H9 (cell line): ENCODE measurements around the gene ST6GALNAC3. TPM values are rescaled to one million over a fixed set of nuclear protein-coding genes. Genes with fewer than 3 reads are reported as not detected.

Source experiments
- DNase-seq: peaks from one replicate; pipeline ENCODE4 v3.0.0-alpha.2; 2017
- H2AFZ ChIP-seq: one replicate; pipeline ENCODE4 v1.6.1; 2013; ENCODE audit warnings: mild to moderate bottlenecking, low read length, control low read depth, moderate library complexity
- H2AK5ac ChIP-seq: 2 replicates; pipeline ENCODE4 v1.6.1; 2013; ENCODE audit warnings: low read length, control low read depth, mixed read lengths; ENCODE audit not compliant: insufficient read length
- H2BK120ac ChIP-seq: one replicate; pipeline ENCODE4 v1.6.1; 2013; ENCODE audit warnings: low read depth, mild to moderate bottlenecking, low read length, control low read depth, inconsistent platforms; ENCODE audit not compliant: poor library complexity, severe bottlenecking
- H2BK12ac ChIP-seq: 2 replicates; pipeline ENCODE4 v1.6.1; 2013; ENCODE audit warnings: low read length, control low read depth, mixed read lengths, low read depth; ENCODE audit not compliant: insufficient read length
- H2BK15ac ChIP-seq: 2 replicates; pipeline ENCODE4 v1.6.1; 2013; ENCODE audit warnings: low read depth, low read length, control low read depth
- H2BK20ac ChIP-seq: one replicate; pipeline ENCODE4 v1.6.1; 2013; ENCODE audit warnings: low read depth, mild to moderate bottlenecking, low read length, control low read depth, inconsistent platforms; ENCODE audit not compliant: poor library complexity, severe bottlenecking
- H2BK5ac ChIP-seq: 2 replicates; pipeline ENCODE4 v1.6.1; 2013; ENCODE audit warnings: low read length, control low read depth, mixed read lengths; ENCODE audit not compliant: insufficient read length
- H3K14ac ChIP-seq: 2 replicates; pipeline ENCODE4 v1.6.1; 2013; ENCODE audit warnings: low read length, control low read depth; ENCODE audit not compliant: insufficient read depth
- H3K18ac ChIP-seq: 2 replicates; pipeline ENCODE4 v1.6.1; 2013; ENCODE audit warnings: low read depth, mild to moderate bottlenecking, mixed read lengths, low read length, control low read depth; ENCODE audit not compliant: insufficient read length
- H3K23ac ChIP-seq: 2 replicates; pipeline ENCODE4 v1.6.1; 2013; ENCODE audit warnings: low read length, control low read depth, mixed read lengths, low read depth; ENCODE audit not compliant: insufficient read length
- H3K23me2 ChIP-seq: 2 replicates; pipeline ENCODE4 v1.6.1; 2013; ENCODE audit warnings: low read depth, mild to moderate bottlenecking, mixed read lengths, low read length, control low read depth; ENCODE audit not compliant: insufficient read length, poor library complexity, severe bottlenecking
- H3K27ac ChIP-seq: 2 replicates; pipeline ENCODE4 v1.5.1; 2013; ENCODE audit warnings: low read length, control low read depth, mixed read lengths, low read depth; ENCODE audit not compliant: insufficient read length
- H3K27me3 ChIP-seq: 2 replicates; pipeline ENCODE4 v1.6.1; 2013; ENCODE audit warnings: low read length, control low read depth, inconsistent platforms; ENCODE audit not compliant: insufficient read depth
- H3K4ac ChIP-seq: 2 replicates; pipeline ENCODE4 v1.6.1; 2013; ENCODE audit warnings: low read depth, mild to moderate bottlenecking, control low read depth, inconsistent platforms, low read length, moderate library complexity
- H3K4me1 ChIP-seq: 2 replicates; pipeline ENCODE4 v1.6.1; 2013; ENCODE audit warnings: low read length, control low read depth, inconsistent platforms; ENCODE audit not compliant: insufficient read depth
- H3K4me2 ChIP-seq: 2 replicates; pipeline ENCODE4 v1.6.1; 2013; ENCODE audit warnings: low read length, control low read depth, mixed read lengths; ENCODE audit not compliant: insufficient read length, insufficient read depth
- H3K56ac ChIP-seq: 2 replicates; pipeline ENCODE4 v1.6.1; 2013; ENCODE audit warnings: low read depth, mild to moderate bottlenecking, mixed read lengths, low read length, control low read depth; ENCODE audit not compliant: insufficient read length
- H3K79me1 ChIP-seq: 2 replicates; pipeline ENCODE4 v1.6.1; 2013; ENCODE audit warnings: low read depth, mild to moderate bottlenecking, moderate library complexity, low read length, control low read depth, inconsistent platforms; ENCODE audit not compliant: insufficient read depth, poor library complexity, severe bottlenecking
- H3K79me2 ChIP-seq: 2 replicates; pipeline ENCODE4 v1.6.1; 2013; ENCODE audit warnings: low read length, control low read depth, inconsistent platforms; ENCODE audit not compliant: insufficient read depth
- H3K9ac ChIP-seq: 2 replicates; pipeline ENCODE4 v1.6.1; 2013; ENCODE audit warnings: low read length, control low read depth, mixed read lengths; ENCODE audit not compliant: insufficient read length; ENCODE audit errors: extremely low read depth
- H3K9me3 ChIP-seq: one replicate; pipeline ENCODE4 v1.6.1; 2013; ENCODE audit warnings: low read depth, low read length, inconsistent platforms; ENCODE audit not compliant: control insufficient read depth
- H3T11ph ChIP-seq: one replicate; pipeline ENCODE4 v1.6.1; 2013; ENCODE audit warnings: mild to moderate bottlenecking, low read length, control low read depth, inconsistent platforms
- H4K20me1 ChIP-seq: one replicate; pipeline ENCODE4 v1.6.1; 2013; ENCODE audit not compliant: control insufficient read depth, insufficient read length, insufficient read depth
- H4K5ac ChIP-seq: 2 replicates; pipeline ENCODE4 v1.6.1; 2013; ENCODE audit warnings: low read depth, mild to moderate bottlenecking, mixed read lengths, low read length, control low read depth; ENCODE audit not compliant: insufficient read length
- H4K8ac ChIP-seq: replicated peaks from 2 replicates; pipeline ENCODE4 v1.6.1; 2013; ENCODE audit warnings: low read length, control low read depth, mixed read lengths, low read depth; ENCODE audit not compliant: insufficient read length
- H4K91ac ChIP-seq: 2 replicates; pipeline ENCODE4 v1.6.1; 2013; ENCODE audit warnings: low read depth, mild to moderate bottlenecking, moderate library complexity, mixed read lengths, low read length, control low read depth; ENCODE audit not compliant: insufficient read length
- H3K27ac Mint-ChIP-seq, 3 experiments: 2 replicates in 2 of 3; 3 replicates in 1 of 3; pipeline ENCODE4 v1.8.0; 2020 to 2021; ENCODE audit warnings: mixed read lengths in 3 of 3, mild to moderate bottlenecking in 1 of 3, moderate library complexity in 1 of 3
- H3K27me3 Mint-ChIP-seq: 2 replicates; pipeline ENCODE4 v1.8.0; 2021; ENCODE audit warnings: low read depth, mild to moderate bottlenecking, moderate library complexity, mixed read lengths
- H3K36me3 Mint-ChIP-seq, 3 experiments: 2 replicates in 2 of 3; 3 replicates in 1 of 3; pipeline ENCODE4 v1.8.0; 2020 to 2021; ENCODE audit warnings: low read depth in 3 of 3, mixed read lengths in 3 of 3; ENCODE audit not compliant: insufficient read depth in 1 of 3
- H3K4me1 Mint-ChIP-seq, 2 experiments: 2 replicates each; pipeline ENCODE4 v1.8.0; 2020; ENCODE audit warnings: mixed read lengths in 2 of 2
- H3K4me3 Mint-ChIP-seq, 2 experiments: 2 replicates in 1 of 2; 3 replicates in 1 of 2; pipeline ENCODE4 v1.8.0; 2020 to 2021; ENCODE audit warnings: mild to moderate bottlenecking in 2 of 2, mixed read lengths in 2 of 2, moderate library complexity in 1 of 2
- H3K9me3 Mint-ChIP-seq, 2 experiments: 2 replicates in 1 of 2; 3 replicates in 1 of 2; pipeline ENCODE4 v1.8.0; 2020; ENCODE audit warnings: mild to moderate bottlenecking in 2 of 2, mixed read lengths in 2 of 2, moderate library complexity in 1 of 2
- WGBS: extraction: QIAGEN DNeasy Blood & Tissue Kit; methylation state at CpG from one replicate; pipeline ENCODE4 v1.1.7; 2013; ENCODE audit warnings: missing lambda C conversion rate, low lambda C conversion rate, mixed read lengths; ENCODE audit not compliant: insufficient read length; ENCODE audit errors: extremely low coverage; 5-methylcytosine and 5-hydroxymethylcytosine counted together
- total RNA-seq: library from RNA; stranded (reverse); gene quantifications from 2 replicates; pipeline ENCODE4 v1.2.1, GENCODE V29; 2021
- TF ChIP-seq, protein P1 (sequence below): fragments of 200-600 bp; sonication (generic); conservative IDR thresholded peaks from 3 replicates; pipeline ENCODE4 v1.8.0; 2021; ENCODE audit warnings: antibody characterized with exemption, mild to moderate bottlenecking

Gene ST6GALNAC3
- total RNA-seq, 1 experiment from 2014 or later, result 11.2 TPM

GRCh38 chr1:76288758-76289483 lies 214.4 kb downstream of the ST6GALNAC3 start:
- H3K79me2 ChIP-seq, result no peaks in the 10 kb centered on the region

More at GRCh38 chr1:76288758-76289483, 214.4 kb downstream of the ST6GALNAC3 start:
- Mint-ChIP-seq H3K4me1 (peaks cover 29 to 42% of the 10 kb centered on the region in 2 experiments), H3K27me3 (no peaks in the 10 kb centered on the region), H3K4me3 (no peak overlapping the region), H3K9me3 (no peaks in the 10 kb centered on the region), H3K36me3 (no peaks in the 10 kb centered on the region; a peak in 1 of 7 replicates), H3K27ac (peak overlapping the region in 1 of 3 experiments; percentile 56; a peak in 1 of 7 replicates)
- Histone ChIP-seq H3K23me2 (no peaks in the 10 kb centered on the region), H3K14ac (no peak overlapping the region), H3K9ac (no peak overlapping the region), H4K20me1 (no peaks in the 10 kb centered on the region), H4K91ac (no peak overlapping the region), H3K27me3 (no peaks in the 10 kb centered on the region), H3K4me1 (peaks cover 4% of the 10 kb centered on the region; the same call in 1 of the 2 replicates), H3K4me2 (no peak overlapping the region), H3K27ac (no peak overlapping the region), H4K5ac (no peak overlapping the region), H3K23ac (no peak overlapping the region), H3K79me1 (no peaks in the 10 kb centered on the region), H3K9me3 (no peaks in the 10 kb centered on the region), H2BK12ac (no peak overlapping the region), H2BK15ac (no peak overlapping the region), H3T11ph (no peak overlapping the region), H3K56ac (no peak overlapping the region), H2BK5ac (no peak overlapping the region), H3K18ac (no peak overlapping the region), H2BK20ac (no peak overlapping the region), H2AK5ac (no peak overlapping the region), H4K8ac (no peak overlapping the region), H2BK120ac (no peak overlapping the region), H3K4ac (no peak overlapping the region), H2AFZ (no peak overlapping the region)
- TF ChIP-seq, protein P1, sequence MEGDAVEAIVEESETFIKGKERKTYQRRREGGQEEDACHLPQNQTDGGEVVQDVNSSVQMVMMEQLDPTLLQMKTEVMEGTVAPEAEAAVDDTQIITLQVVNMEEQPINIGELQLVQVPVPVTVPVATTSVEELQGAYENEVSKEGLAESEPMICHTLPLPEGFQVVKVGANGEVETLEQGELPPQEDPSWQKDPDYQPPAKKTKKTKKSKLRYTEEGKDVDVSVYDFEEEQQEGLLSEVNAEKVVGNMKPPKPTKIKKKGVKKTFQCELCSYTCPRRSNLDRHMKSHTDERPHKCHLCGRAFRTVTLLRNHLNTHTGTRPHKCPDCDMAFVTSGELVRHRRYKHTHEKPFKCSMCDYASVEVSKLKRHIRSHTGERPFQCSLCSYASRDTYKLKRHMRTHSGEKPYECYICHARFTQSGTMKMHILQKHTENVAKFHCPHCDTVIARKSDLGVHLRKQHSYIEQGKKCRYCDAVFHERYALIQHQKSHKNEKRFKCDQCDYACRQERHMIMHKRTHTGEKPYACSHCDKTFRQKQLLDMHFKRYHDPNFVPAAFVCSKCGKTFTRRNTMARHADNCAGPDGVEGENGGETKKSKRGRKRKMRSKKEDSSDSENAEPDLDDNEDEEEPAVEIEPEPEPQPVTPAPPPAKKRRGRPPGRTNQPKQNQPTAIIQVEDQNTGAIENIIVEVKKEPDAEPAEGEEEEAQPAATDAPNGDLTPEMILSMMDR, result no peak
- no peak for DNase-seq
- WGBS, result no CpG with 5 or more reads among the region's 5 CpGs
